GM19455 (cell line): ENCODE results near the gene KLK6.
"Not testable (repeated sequence)": the region's sequence is repeated elsewhere in the genome, so short reads cannot be mapped to it uniquely, and the experiment has no call there.

ENCODE experiments used
- ATAC-seq: cut with Tn5 transposase; IDR thresholded peaks from one replicate; pipeline ENCODE4 v1.9.1; 2021; ENCODE audit not compliant: unreplicated experiment

KLK6 gene

GRCh38 chr19:50994129-50994528, 24.7 kb upstream of the KLK6 start:
- no peak for ATAC-seq

GRCh38 chr19:50992666-50993035, 23.3 kb upstream of the KLK6 start:
- no peak for ATAC-seq

- ATAC-seq, result not testable (repeated sequence)
Measured at GRCh38 chr19:50984416-50984815, 15.0 kb upstream of the KLK6 start.

GRCh38 chr19:50983625-50984292, 14.4 kb upstream of the KLK6 start, which contains the start of gene KLK7:
Gene KLK7, minus strand, starts transcription at chr19:50983917. Its CDS starts 1,518 bp downstream, at chr19:50982399.
- ATAC-seq, result no peak

GRCh38 chr19:50982186-50982585, 12.8 kb upstream of the KLK6 start:
- no peak for ATAC-seq

- no peak for ATAC-seq
Measured at GRCh38 chr19:50981587-50982146, 12.3 kb upstream of the KLK6 start.

- no peak for ATAC-seq
Measured at GRCh38 chr19:50980208-50980607, 10.8 kb upstream of the KLK6 start.

GRCh38 chr19:50979758-50980157, 10.4 kb upstream of the KLK6 start:
- no peak for ATAC-seq

- ATAC-seq, result no peak
Measured at GRCh38 chr19:50978772-50979390, 9.5 kb upstream of the KLK6 start.

- ATAC-seq, result no peak
Measured at GRCh38 chr19:50977626-50978025, 8.2 kb upstream of the KLK6 start.

GRCh38 chr19:50975766-50976165, 6.4 kb upstream of the KLK6 start:
- ATAC-seq, result no peak

- no peak for ATAC-seq
Measured at GRCh38 chr19:50974702-50975556, 5.5 kb upstream of the KLK6 start.

GRCh38 chr19:50972795-50973376, 3.5 kb upstream of the KLK6 start:
- no peak for ATAC-seq

- ATAC-seq, result not testable (repeated sequence)
Measured at GRCh38 chr19:50969810-50970209, 419 bp upstream of the KLK6 start.

- no peak for ATAC-seq
Measured at GRCh38 chr19:50968716-50969412, 527 bp downstream of the KLK6 start.

- ATAC-seq, result no peak
Measured at GRCh38 chr19:50967929-50968715, 1.3 kb downstream of the KLK6 start.

GRCh38 chr19:50964266-50964665, 5.1 kb downstream of the KLK6 start:
- ATAC-seq, result no peak

GRCh38 chr19:50963381-50963780, 6.0 kb downstream of the KLK6 start:
- ATAC-seq, result no peak

GRCh38 chr19:50962245-50962644, 7.1 kb downstream of the KLK6 start:
- no peak for ATAC-seq
